Measurements from ENCODE around the gene MYPN.

GRCh38 chr10:68237173-68237572, 127.9 kb downstream of the MYPN start:
- TF ChIP-seq POLR2A (IDR thresholded peaks at IDR 0.05; ENCODE audit: extremely low read depth, insufficient read length) (no peak), CTCF (IDR thresholded peaks at IDR 0.05; ENCODE audit: low read depth, low read length) (no peak), MAX (IDR thresholded peaks at IDR 0.05; ENCODE audit: low read depth, low read length) (no peak), MYC (IDR thresholded peaks at IDR 0.05; ENCODE audit: low read depth, low read length) (no peak)
